CD4-positive, alpha-beta T cell treated with Interleukin-4 for 1 hour (primary cell): ENCODE data around the gene DIS3L2.
A peak's percentile ranks its signal among the peaks of the same experiment; 100 is the strongest.
"Not testable (repeated sequence)": the region's sequence is repeated elsewhere in the genome, so short reads cannot be mapped to it uniquely, and the experiment has no call there.

Experiments used
- DNase-seq, 2 donors: peaks; one replicate each; pipeline ENCODE4 v3.0.0-alpha.2; 2020 to 2022

The DIS3L2 gene

GRCh38 chr2:232327105-232328031, 365.9 kb downstream of the DIS3L2 start:
- peak; percentile 80 to 83 for DNase-seq

- peak in 1 of 2 donors; percentile 11 for DNase-seq
Observed at GRCh38 chr2:232328032-232328422, 366.5 kb downstream of the DIS3L2 start.

GRCh38 chr2:232328516-232329460, 367.3 kb downstream of the DIS3L2 start:
- DNase-seq: no peak

GRCh38 chr2:232329716-232330067, 368.2 kb downstream of the DIS3L2 start:
- no peak for DNase-seq

- DNase-seq: no peak
Observed at GRCh38 chr2:232330068-232330999, 368.8 kb downstream of the DIS3L2 start.

- not testable (repeated sequence) for DNase-seq
Observed at GRCh38 chr2:232331061-232331460, 369.5 kb downstream of the DIS3L2 start.

- not testable (repeated sequence) for DNase-seq
Observed at GRCh38 chr2:232331641-232332040, 370.1 kb downstream of the DIS3L2 start.

GRCh38 chr2:232332244-232332939, 370.9 kb downstream of the DIS3L2 start:
- DNase-seq: not testable (repeated sequence)

GRCh38 chr2:232332940-232333259, 371.4 kb downstream of the DIS3L2 start:
- DNase-seq: no peak

GRCh38 chr2:232333361-232334135, 372.0 kb downstream of the DIS3L2 start:
- peak in 1 of 2 donors; percentile 10 for DNase-seq

- DNase-seq: peak in 1 of 2 donors; percentile 7
Observed at GRCh38 chr2:232334136-232334884, 372.8 kb downstream of the DIS3L2 start.

- peak in 1 of 2 donors; percentile 10 for DNase-seq
Observed at GRCh38 chr2:232334885-232335205, 373.3 kb downstream of the DIS3L2 start.

- DNase-seq: peak in 1 of 2 donors; percentile 11
Observed at GRCh38 chr2:232335206-232335858, 373.8 kb downstream of the DIS3L2 start.

- DNase-seq: no peak
Observed at GRCh38 chr2:232335859-232336215, 374.3 kb downstream of the DIS3L2 start.

- DNase-seq: peak in 1 of 2 donors; percentile 10
Observed at GRCh38 chr2:232336241-232336736, 374.8 kb downstream of the DIS3L2 start.

GRCh38 chr2:232336981-232337720, 375.6 kb downstream of the DIS3L2 start:
- DNase-seq: peak in 1 of 2 donors; percentile 4

GRCh38 chr2:232338094-232338758, 376.7 kb downstream of the DIS3L2 start:
- DNase-seq: not testable (repeated sequence)

GRCh38 chr2:232338759-232339106, 377.2 kb downstream of the DIS3L2 start:
- no peak for DNase-seq
